GM21723 (cell line): ENCODE data around the gene PIP4K2A.

Source experiments
- ATAC-seq: cut with Tn5 transposase; IDR thresholded peaks from one replicate; pipeline ENCODE4 v1.9.1; 2021; ENCODE audit warnings: mild to moderate bottlenecking, moderate library complexity; ENCODE audit not compliant: unreplicated experiment

PIP4K2A gene

GRCh38 chr10:22605168-22605567 is 109.2 kb downstream of the PIP4K2A start:
- peak; percentile 22 for ATAC-seq

- ATAC-seq = no peak
Observed at GRCh38 chr10:22604344-22605126, 109.8 kb downstream of the PIP4K2A start.

GRCh38 chr10:22603581-22603980 is 110.8 kb downstream of the PIP4K2A start:
- no peak for ATAC-seq

DNA sequence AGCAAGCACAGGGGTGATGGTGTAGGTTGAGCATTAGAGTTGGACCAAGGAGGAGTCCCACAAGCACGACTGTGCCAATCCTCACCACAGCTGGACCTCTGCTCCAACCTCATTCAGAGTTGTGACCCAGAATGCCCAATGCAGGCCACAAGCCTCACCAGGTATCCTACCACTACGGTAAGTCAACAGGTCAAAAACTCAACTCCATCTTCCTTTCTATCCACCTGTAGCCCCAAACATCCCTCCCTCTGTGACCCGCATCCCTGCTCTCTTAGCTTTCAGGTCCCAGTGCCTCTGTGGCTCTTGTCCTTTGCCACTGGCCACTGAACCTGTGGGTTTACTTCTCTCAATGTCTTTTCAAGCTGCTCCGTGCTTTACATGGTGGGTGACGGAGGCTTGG is 112.8 kb downstream of the PIP4K2A start:
- ATAC-seq = no peak

DNA sequence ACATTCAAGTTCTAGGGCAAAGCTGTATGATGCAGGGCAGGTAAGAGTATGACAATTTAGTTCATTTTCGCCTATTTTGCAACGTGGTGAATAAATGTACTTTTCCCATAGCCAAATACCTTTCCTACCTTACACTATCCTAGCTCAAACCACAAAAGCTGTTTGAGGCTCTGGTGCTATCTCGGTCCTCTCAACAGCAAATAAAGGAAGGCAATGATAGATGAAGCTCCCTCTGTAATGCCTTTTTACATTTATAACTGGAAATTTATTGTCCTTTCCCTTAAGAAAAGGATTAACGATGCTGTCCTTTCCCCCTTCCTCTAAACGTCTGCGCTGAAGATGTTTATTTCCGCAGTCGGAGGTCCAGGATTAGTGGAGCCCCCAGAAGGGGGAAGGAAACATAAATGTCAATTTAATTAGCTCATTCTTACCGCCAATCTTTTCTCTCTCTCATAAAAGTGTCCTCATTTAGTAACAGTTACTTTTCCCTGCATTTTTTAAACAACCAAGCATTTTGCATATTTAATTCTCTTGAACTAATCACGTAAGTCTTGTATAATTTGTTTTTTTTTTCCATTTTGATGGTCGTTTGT is 114.6 kb downstream of the PIP4K2A start:
- no peak for ATAC-seq

GRCh38 chr10:22599048-22599561 is 115.3 kb downstream of the PIP4K2A start:
- no peak for ATAC-seq

- no peak for ATAC-seq
Observed at GRCh38 chr10:22598478-22598877, 115.9 kb downstream of the PIP4K2A start.

DNA sequence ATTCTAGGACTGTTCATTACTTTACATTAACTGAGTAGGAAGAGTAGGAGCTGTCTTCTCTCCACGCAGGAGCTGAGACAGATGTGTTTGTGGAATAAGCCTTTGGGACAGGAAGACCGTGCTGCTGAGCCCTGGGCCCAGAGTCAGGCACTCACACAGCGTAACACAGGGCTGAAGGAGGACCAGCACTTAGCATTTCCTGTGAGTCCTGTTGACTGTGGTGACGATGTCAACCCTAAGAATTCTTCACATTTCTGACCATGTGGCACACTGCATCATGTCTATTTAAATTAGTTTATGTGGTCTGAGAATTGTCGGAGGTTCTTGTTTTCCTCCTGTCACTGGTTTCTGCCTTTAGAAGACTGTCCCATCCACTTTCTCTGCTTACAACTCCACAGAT is 117.2 kb downstream of the PIP4K2A start:
- ATAC-seq = peak; percentile 63

DNA sequence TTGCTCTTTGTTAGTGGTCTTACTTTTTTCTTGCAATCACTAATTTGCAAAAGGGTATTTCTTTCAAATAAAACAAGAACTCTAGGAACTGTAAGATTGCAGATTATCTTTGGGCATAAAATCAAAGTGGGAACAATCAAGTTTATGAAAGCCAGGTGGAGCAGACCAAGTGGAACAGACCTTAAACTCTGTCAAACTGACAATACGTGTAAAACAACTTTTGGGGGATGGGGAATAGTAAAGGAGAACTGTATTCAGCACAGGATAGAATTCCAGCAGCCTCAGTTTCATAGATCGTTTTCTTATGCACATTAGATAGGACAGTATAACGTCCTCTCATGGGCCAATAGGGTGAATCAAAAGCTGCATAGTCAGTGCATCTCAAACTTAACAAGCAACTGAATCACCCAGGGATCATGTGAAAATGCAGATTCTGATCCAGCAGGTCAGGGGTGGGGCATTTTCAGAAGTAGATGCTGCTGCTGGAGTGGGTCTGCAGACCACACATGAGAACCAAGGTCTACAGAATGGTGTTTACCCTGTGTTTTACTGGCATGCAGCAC is 120.7 kb downstream of the PIP4K2A start:
- ATAC-seq = no peak

- no peak for ATAC-seq
Observed at GRCh38 chr10:22593026-22593425, 121.4 kb downstream of the PIP4K2A start.

- ATAC-seq = no peak
Observed at GRCh38 chr10:22589851-22590514, 124.4 kb downstream of the PIP4K2A start.

GRCh38 chr10:22588462-22588861 is 125.9 kb downstream of the PIP4K2A start:
- ATAC-seq = no peak

DNA sequence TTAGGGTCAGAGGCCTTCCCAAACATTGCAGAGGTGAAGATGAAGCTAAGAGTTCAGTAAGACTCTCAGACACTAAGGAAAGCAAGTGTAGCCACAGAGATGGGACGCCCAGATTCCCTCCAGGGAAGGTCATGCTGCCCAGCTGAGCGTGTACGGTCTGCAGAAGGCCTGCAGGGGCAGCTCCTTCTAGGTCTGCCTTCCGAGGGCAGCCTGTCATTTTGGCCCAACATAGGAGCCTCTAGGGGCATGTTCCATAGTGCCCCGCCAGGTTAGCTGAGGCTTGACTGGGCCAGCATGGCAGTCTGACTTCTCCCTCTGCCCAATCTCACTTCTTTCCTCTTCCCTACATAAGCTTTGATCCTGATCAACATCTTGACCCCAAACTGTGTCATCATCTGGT is 130.7 kb downstream of the PIP4K2A start:
- no peak for ATAC-seq

DNA sequence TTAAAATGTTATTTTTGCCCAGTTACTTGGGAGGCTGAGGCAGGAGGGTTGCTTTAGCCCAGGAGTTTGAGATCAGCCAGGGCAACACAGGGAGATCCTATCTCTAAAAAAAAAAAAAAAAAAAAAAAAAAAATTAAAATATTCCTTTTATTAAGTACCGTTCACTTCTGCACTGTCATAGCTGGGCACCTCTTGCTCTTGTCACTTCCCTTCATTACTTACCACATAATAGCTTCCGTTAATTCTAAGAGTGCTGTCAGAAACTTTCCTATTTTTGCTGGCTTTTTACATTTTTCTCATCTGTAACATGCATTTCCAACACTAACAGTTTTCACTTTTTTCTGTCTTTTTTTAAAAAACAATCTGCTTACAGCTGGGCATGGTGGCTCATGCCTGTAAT is 132.9 kb downstream of the PIP4K2A start:
- ATAC-seq = no peak

GRCh38 chr10:22580711-22581110 is 133.7 kb downstream of the PIP4K2A start:
- no peak for ATAC-seq

GRCh38 chr10:22579826-22580225 is 134.6 kb downstream of the PIP4K2A start:
- no peak for ATAC-seq

- ATAC-seq = no peak
Observed at GRCh38 chr10:22573820-22574569, 140.4 kb downstream of the PIP4K2A start.

GRCh38 chr10:22570733-22571430 is 143.5 kb downstream of the PIP4K2A start:
- ATAC-seq = no peak

DNA sequence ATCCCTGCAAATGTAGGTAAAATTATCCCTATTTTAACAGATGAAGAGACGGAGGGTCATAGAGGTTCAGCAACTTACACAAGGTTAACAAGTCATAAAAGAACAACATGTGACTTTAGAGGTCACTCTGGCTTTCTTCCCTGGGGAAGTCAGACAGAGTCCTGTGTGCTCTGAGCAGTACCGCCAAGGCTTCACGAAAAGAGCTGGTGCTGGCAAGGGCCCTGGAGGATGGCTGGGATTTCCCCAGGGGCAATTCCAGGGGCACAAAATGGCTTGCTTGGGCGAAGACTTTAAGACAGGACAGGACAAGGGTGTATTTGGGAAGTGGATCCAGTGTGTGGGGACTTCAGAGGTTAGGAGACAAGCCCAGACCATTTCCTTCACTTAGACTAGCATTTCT is 144.1 kb downstream of the PIP4K2A start:
- no peak for ATAC-seq

- ATAC-seq = no peak
Observed at GRCh38 chr10:22568928-22569327, 145.4 kb downstream of the PIP4K2A start.
